ENCODE measurements around the gene MFSD2A.

DNA sequence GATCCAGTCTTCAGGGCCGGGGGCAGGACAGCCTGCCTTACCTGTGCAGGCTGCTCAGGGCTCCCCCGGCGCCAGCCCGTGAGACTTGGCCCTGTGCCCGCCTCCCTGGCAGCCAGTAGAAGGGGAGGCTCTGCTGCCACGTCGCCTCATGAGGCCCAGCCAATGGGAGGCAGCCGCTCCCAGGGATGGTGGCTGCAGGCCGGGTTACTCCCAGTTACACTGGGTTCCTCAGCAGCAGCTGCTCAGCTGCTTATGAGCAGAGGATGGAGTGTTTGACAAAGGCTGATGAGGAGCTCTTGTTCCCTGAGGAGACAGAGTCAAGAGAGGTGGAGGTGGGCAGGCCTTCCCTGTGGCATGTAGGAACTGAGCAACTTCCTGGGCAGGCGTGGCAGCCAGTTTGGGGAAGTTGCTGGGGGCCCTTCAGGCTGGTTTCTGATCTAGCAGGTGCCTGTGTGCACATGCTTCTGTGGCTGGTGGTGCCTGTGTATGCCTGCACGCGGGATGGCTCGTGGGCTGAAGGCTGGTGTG is 5.5 kb downstream of the MFSD2A start:
- TF ChIP-seq, protein P1, sequence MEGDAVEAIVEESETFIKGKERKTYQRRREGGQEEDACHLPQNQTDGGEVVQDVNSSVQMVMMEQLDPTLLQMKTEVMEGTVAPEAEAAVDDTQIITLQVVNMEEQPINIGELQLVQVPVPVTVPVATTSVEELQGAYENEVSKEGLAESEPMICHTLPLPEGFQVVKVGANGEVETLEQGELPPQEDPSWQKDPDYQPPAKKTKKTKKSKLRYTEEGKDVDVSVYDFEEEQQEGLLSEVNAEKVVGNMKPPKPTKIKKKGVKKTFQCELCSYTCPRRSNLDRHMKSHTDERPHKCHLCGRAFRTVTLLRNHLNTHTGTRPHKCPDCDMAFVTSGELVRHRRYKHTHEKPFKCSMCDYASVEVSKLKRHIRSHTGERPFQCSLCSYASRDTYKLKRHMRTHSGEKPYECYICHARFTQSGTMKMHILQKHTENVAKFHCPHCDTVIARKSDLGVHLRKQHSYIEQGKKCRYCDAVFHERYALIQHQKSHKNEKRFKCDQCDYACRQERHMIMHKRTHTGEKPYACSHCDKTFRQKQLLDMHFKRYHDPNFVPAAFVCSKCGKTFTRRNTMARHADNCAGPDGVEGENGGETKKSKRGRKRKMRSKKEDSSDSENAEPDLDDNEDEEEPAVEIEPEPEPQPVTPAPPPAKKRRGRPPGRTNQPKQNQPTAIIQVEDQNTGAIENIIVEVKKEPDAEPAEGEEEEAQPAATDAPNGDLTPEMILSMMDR (IDR thresholded peaks at IDR 0.05): no peak
- no peak for TF ChIP-seq POLR2AphosphoS5 (IDR thresholded peaks at IDR 0.05)
- TF ChIP-seq POLR2A (IDR thresholded peaks at IDR 0.05; ENCODE audit: low read depth): no peak

Data from esophagus muscularis mucosa (tissue), 3 donors.